LNCAP (cell line): ENCODE measurements around the gene SOCS7.

Experiments
- TF ChIP-seq, protein P1 (sequence below): fragments of 450-650 bp; IDR thresholded peaks from 2 replicates; pipeline ENCODE4 v1.5.1; 2017; ENCODE audit warnings: mild to moderate bottlenecking

Gene SOCS7

DNA sequence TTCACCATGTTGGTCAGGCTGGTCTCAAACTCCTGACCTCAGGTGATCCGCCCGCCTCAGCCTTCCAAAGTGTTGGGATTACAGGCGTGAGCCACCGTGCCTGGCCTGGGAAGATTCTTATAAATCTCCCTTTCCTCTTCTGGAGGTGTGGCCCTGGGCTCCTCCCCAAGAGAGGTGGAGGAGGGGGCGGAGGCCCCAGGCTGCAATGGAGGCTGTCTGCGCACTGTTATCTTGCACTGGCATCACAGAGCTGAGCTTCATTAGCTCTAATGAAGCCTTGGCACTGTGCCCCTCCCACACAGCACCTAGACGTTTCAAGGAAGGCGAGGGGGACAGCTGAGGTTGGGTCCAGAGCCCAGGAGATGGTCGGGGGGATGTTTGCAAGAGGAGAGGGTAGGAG lies 84.2 kb downstream of the SOCS7 start:
- TF ChIP-seq, protein P1, sequence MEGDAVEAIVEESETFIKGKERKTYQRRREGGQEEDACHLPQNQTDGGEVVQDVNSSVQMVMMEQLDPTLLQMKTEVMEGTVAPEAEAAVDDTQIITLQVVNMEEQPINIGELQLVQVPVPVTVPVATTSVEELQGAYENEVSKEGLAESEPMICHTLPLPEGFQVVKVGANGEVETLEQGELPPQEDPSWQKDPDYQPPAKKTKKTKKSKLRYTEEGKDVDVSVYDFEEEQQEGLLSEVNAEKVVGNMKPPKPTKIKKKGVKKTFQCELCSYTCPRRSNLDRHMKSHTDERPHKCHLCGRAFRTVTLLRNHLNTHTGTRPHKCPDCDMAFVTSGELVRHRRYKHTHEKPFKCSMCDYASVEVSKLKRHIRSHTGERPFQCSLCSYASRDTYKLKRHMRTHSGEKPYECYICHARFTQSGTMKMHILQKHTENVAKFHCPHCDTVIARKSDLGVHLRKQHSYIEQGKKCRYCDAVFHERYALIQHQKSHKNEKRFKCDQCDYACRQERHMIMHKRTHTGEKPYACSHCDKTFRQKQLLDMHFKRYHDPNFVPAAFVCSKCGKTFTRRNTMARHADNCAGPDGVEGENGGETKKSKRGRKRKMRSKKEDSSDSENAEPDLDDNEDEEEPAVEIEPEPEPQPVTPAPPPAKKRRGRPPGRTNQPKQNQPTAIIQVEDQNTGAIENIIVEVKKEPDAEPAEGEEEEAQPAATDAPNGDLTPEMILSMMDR: no peak

DNA sequence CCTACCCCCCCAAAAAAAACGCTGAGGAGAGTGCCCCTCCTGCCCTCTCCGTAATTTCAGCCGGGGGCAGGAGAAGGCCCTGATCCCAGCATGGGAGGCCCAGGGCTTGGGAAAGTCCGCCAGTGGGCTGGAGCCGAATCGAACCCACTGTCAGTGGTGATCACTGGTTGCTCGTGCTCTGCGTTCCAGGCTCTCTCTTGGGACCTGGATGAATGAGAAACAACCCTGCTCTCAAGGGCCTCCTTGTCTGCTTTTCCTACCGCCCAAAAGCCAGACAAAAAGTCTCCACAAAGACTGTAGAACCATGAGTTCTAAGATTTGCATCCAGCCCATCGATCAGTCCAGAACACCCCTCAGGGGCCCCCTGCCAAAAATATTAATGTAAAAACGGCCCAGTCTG lies 84.7 kb downstream of the SOCS7 start:
- TF ChIP-seq, protein P1: no peak

DNA sequence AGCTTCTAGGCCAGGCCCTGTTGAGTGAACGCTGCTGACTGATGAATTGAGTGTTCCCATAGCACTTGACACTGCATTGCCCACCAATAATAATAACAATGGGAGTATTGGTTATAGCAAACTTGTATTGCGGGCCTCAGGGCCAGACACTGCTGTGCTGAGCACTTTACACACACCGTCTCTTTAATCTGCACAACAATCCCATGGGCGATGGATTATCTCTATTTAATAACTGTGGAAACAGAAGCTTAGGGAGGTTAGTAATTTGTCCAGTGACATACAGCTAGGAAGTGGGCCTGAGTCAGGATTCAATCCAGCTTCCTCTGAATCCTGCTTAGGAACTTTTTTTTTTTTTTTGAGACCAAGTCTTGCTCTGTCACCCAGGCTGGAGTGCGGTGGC lies 87.8 kb downstream of the SOCS7 start:
- TF ChIP-seq, protein P1: no peak

DNA sequence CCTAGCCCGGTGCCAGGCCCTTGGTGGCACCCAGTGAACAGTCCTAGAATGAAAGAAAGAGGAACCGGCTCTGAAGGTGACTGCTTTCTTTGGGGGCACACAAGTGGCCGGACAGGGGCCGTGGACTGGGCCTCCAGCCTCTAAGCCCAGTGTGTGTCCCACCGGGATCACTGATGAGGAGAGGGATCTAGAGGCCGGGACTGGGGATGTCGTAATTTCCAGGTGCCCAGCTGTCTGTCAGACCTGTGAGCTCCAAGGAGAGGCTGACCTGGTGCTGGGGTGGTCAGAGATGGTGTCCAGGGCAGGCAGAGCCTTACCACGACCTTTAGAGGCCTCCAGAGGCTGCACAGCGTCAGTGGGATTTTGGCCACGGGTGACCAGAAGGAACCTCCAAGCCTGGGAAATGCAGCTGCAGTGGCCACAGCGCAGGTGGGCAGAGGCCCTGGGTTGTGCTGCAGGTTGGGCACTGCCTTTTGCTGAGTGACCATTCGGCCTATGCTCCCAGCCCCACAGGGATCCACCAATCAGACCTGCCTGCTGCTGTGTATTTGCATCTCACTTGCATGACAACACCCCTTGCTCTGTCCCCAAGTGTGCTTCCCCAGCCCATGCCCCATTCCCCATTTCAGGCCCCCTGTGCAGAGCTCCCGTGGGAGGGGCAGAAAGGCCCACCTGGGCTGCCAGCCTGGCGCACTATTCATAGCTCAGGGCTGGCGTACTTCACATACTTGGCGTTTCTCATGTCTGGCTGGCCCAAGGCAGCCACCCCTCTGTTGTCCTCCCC lies 89.2 kb downstream of the SOCS7 start:
- TF ChIP-seq, protein P1: no peak

DNA sequence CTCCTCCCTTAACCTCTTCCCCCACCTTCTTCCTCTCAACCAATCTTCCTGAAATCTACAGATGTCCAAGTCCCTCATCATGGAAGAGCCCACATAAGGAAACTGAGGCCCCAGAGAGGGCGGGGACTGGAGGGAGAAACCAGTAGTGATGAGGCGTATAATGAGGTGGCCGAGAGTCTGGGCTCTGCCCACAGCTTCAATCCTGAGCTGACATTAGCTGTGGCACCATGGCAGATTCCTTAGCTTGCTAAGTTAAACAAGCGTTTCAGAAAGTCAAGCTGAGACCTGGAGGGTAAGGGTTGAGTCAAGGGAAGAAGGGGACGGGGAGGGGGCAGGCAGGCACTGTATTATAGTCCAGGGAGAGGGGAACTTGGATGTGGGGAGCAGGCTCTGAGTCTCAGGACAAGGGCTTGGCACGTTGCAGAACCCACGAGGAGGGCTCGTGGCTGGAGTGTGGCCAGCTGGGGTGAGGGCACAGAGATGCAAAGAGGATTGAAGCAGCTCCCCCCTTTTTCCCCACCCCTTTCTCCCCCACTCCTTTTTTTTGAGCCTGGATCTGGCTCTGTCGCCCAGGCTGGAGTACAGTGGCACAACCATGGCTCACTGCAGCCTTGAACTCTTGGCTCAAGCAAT lies 89.9 kb downstream of the SOCS7 start:
- TF ChIP-seq, protein P1: no peak

DNA sequence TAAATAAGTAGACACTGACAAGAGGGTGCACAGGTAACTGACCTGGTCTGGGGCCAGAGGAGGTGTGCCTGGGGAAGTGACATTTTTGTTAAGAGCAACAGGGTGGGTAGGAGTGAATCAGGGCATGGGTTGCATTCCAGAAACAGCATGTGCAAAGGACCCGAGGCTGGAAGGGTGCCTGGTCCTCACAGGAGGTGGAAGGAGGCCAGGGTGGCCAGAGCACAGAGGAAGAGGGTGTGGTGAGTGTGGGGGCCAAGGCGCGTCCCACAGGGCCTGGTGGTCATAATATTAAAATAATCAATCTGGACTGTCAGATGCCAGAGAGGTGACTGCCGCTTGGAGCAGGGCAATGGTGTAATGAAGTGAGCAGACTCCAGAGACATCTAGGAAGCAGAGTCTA lies 90.9 kb downstream of the SOCS7 start:
- TF ChIP-seq, protein P1: no peak

DNA sequence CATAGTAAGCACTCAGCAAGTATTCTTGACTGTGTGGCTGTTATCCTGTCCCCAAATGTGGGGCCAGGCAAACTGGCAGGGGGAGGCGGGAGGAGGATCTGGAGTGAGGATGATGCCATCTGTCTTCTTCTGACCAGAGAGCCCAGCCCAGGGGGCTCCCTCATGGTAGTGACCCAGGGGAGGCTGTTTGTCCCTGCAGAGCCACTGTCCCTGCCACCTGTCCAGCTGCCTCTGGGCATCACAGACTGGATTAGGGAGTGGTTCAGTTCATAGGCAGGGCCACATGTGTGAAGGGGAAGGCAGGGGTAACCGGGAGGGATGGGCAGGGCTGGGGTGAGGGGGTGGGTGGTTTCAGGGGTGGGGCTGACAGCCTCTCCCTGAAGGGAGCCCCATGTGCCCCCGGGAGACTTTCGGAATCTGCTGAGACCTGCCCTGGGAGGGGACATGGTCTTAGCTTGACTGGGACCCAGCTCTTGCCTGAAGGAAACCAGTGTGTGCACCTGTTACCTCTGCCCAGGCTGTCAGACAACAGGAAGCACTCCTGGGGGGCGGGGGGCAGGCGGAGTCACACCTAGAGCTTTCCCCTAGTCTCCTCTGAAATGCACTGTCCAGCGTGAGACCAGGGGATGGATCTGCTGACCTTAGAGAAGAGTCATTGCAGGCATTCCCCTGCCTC lies 91.8 kb downstream of the SOCS7 start:
- TF ChIP-seq, protein P1: no peak
